Uterus (tissue), 4 donors: ENCODE measurements around the gene ABHD15. TPM values are rescaled to one million over a fixed set of nuclear protein-coding genes. Genes with fewer than 3 reads are reported as not detected.

ENCODE experiments used
- DNase-seq, 2 donors: peaks; one replicate each; pipeline ENCODE4 v3.0.0-alpha.2; 2019 to 2020
- H3K27ac ChIP-seq, 2 donors: fragments of 200-600 bp; sonication (generic); 1 replicate in 1 of 2; 2 replicates in 1 of 2; pipeline ENCODE4 v1.5.1; 2016 to 2018
- H3K27me3 ChIP-seq, 2 donors: fragments of 200-600 bp; sonication (generic); one replicate each; pipeline ENCODE4 v1.5.1; 2018 to 2019; ENCODE audit warnings: control low read depth in 1 of 2
- H3K36me3 ChIP-seq, 2 donors: fragments of 200-600 bp; sonication (generic); one replicate each; pipeline ENCODE4 v1.5.1; 2019; ENCODE audit warnings: control low read depth in 1 of 2
- H3K4me1 ChIP-seq, 2 donors: fragments of 200-600 bp; sonication (generic); one replicate each; pipeline ENCODE4 v1.5.1; 2018 to 2019; ENCODE audit warnings: control low read depth in 1 of 2
- H3K4me3 ChIP-seq, 2 donors: fragments of 200-600 bp; sonication (generic); 1 replicate in 1 of 2; 2 replicates in 1 of 2; pipeline ENCODE4 v1.5.1; 2018 to 2019; ENCODE audit warnings: mild to moderate bottlenecking in 1 of 2
- H3K9me3 ChIP-seq, 2 donors: fragments of 200-600 bp; sonication (generic); one replicate each; pipeline ENCODE4 v1.5.1; 2019; ENCODE audit warnings: control low read depth in 1 of 2
- CTCF ChIP-seq, 4 experiments: fragments of 200-600 bp in 2 of 4; fragments of 450-650 bp in 2 of 4; sonication (generic) in 2 of 4; IDR thresholded peaks; one replicate each; pipeline ENCODE4 v1.5.1; 2016 to 2019; ENCODE audit warnings: antibody characterized with exemption in 4 of 4, mild to moderate bottlenecking in 2 of 4, moderate library complexity in 1 of 4
- POLR2A ChIP-seq, 2 donors: fragments of 450-650 bp; IDR thresholded peaks; one replicate each; pipeline ENCODE4 v1.6.1; 2016; ENCODE audit warnings: antibody characterized with exemption in 2 of 2, mild to moderate bottlenecking in 1 of 2, moderate library complexity in 1 of 2
- intact Hi-C: fragments of 100-400 bp; cut with DNase I; formaldehyde crosslinking; loops from one replicate; pipeline ENCODE4 v1.15.1; 2023; ENCODE audit warnings: low total_unique reads
- total RNA-seq, 4 donors: library from RNA; depleted of rRNA in 3 of 4; stranded (reverse); fragments of >200 nt in 3 of 4; gene quantifications; one replicate each; pipeline versions ENCODE4 v1.1.0 to v1.2.4, GENCODE V29; 2014 to 2023
- donor health status: DM: yes; HTN: yes; CAD: no.

The ABHD15 gene
- total RNA-seq, 4 donors from 2014 or later = 0.26 to 11.4 (median 4.4) TPM

GRCh38 chr17:29613856-29614255 is 47.0 kb upstream of the ABHD15 start:
- Histone ChIP-seq H3K36me3 (no peaks in the 10 kb centered on the region), H3K4me1 (peaks cover 0 to 26% of the 10 kb centered on the region in 2 donors), H3K27me3 (peaks cover 0 to 11% of the 10 kb centered on the region in 2 donors), H3K4me3 (no peak overlapping the region), H3K27ac (no peak overlapping the region), H3K9me3 (no peaks in the 10 kb centered on the region)
- intact Hi-C loops = no loop called here
- TF ChIP-seq POLR2A (IDR thresholded peaks at IDR 0.05) (no peak), CTCF (IDR thresholded peaks at IDR 0.05) (no peak)
- DNase-seq = no peak

GRCh38 chr17:29613352-29613837 is 46.6 kb upstream of the ABHD15 start:
- peaks cover 0 to 11% of the 10 kb centered on the region in 2 donors for H3K27me3 ChIP-seq
- H3K27ac ChIP-seq = no peak overlapping the region
- peak; percentile 90 to 93 for DNase-seq
- peak; percentile 69 to 87 (median 80) for TF ChIP-seq CTCF (IDR thresholded peaks at IDR 0.05)
- TF ChIP-seq POLR2A (IDR thresholded peaks at IDR 0.05) = no peak
- no peaks in the 10 kb centered on the region for H3K36me3 ChIP-seq
- intact Hi-C loops = no loop called here
- H3K9me3 ChIP-seq = no peaks in the 10 kb centered on the region
- H3K4me3 ChIP-seq = no peak overlapping the region
- H3K4me1 ChIP-seq = peaks cover 0 to 26% of the 10 kb centered on the region in 2 donors

- intact Hi-C loops = no loop called here
- no peak overlapping the region for H3K27ac ChIP-seq
- no peaks in the 10 kb centered on the region for H3K9me3 ChIP-seq
- H3K27me3 ChIP-seq = peaks cover 0 to 6% of the 10 kb centered on the region in 2 donors
- no peaks in the 10 kb centered on the region for H3K36me3 ChIP-seq
- TF ChIP-seq POLR2A (IDR thresholded peaks at IDR 0.05) (no peak), CTCF (IDR thresholded peaks at IDR 0.05) (no peak)
- H3K4me1 ChIP-seq = peaks cover 0 to 24% of the 10 kb centered on the region in 2 donors
- DNase-seq = no peak
- no peak overlapping the region for H3K4me3 ChIP-seq
Observed at GRCh38 chr17:29612404-29613280, 45.8 kb upstream of the ABHD15 start.

GRCh38 chr17:29612094-29612403 is 45.2 kb upstream of the ABHD15 start:
- intact Hi-C loops = no loop called here
- DNase-seq = no peak
- no peaks in the 10 kb centered on the region for H3K9me3 ChIP-seq
- H3K4me1 ChIP-seq = peaks cover 0 to 18% of the 10 kb centered on the region in 2 donors
- H3K27ac ChIP-seq = no peak overlapping the region
- H3K27me3 ChIP-seq = peaks cover 0 to 2% of the 10 kb centered on the region in 2 donors
- TF ChIP-seq POLR2A (IDR thresholded peaks at IDR 0.05) (no peak), CTCF (IDR thresholded peaks at IDR 0.05) (no peak)
- no peak overlapping the region for H3K4me3 ChIP-seq
- no peaks in the 10 kb centered on the region for H3K36me3 ChIP-seq

- no peak overlapping the region for H3K27ac ChIP-seq
- TF ChIP-seq CTCF (IDR thresholded peaks at IDR 0.05) (no peak), POLR2A (IDR thresholded peaks at IDR 0.05) (no peak)
- H3K4me1 ChIP-seq = peaks cover 0 to 13% of the 10 kb centered on the region in 2 donors
- H3K9me3 ChIP-seq = no peaks in the 10 kb centered on the region
- DNase-seq = no peak
- intact Hi-C loops = no loop called here
- H3K4me3 ChIP-seq = no peak overlapping the region
- no peaks in the 10 kb centered on the region for H3K27me3 ChIP-seq
- no peaks in the 10 kb centered on the region for H3K36me3 ChIP-seq
Observed at GRCh38 chr17:29611351-29612093, 44.7 kb upstream of the ABHD15 start.
